ENCODE results near the gene GNPAT. TPM values are rescaled to one million over a fixed set of nuclear protein-coding genes. Genes with fewer than 3 reads are reported as not detected.

The GNPAT gene
- polyA plus RNA-seq (2012; ENCODE audit: missing spikeins), result 50.1 TPM

- DNase-seq (ENCODE audit: insufficient read length) (peak; percentile 90), FAIRE-seq (peak; percentile 90)
- TF ChIP-seq TAF1 (IDR thresholded peaks at IDR 0.05; ENCODE audit: borderline replicate concordance, low read depth, low read length), result peak; percentile 94
- peak; percentile 97 for TF ChIP-seq POLR2A (IDR thresholded peaks at IDR 0.05; ENCODE audit: low read depth, low read length)
- TF ChIP-seq POLR2AphosphoS5 (IDR thresholded peaks at IDR 0.05; ENCODE audit: low read depth, low read length), result peak; percentile 96
Measured at GRCh38 chr1:231240883-231241735, at the start of gene GNPAT. Gene GNPAT (plus strand): TSS chr1:231241212. CDS start chr1:231241379, 167 bp downstream.

GRCh38 chr1:231192620-231193163 is 48.3 kb upstream of the GNPAT start:
- FAIRE-seq (no peak), DNase-seq (ENCODE audit: insufficient read length) (no peak)
- no peak for TF ChIP-seq TAF1 (IDR thresholded peaks at IDR 0.05; ENCODE audit: borderline replicate concordance, low read depth, low read length)

- no peak for DNase-seq (ENCODE audit: insufficient read length)
- TF ChIP-seq TAF1 (IDR thresholded peaks at IDR 0.05; ENCODE audit: borderline replicate concordance, low read depth, low read length), result no peak
- no peak for TF ChIP-seq POLR2AphosphoS5 (IDR thresholded peaks at IDR 0.05; ENCODE audit: low read depth, low read length)
- TF ChIP-seq POLR2A (IDR thresholded peaks at IDR 0.05; ENCODE audit: low read depth, low read length), result no peak
- no peak for FAIRE-seq
Measured at GRCh38 chr1:231193710-231194340, 47.2 kb upstream of the GNPAT start.

GRCh38 chr1:231194476-231194842 is 46.6 kb upstream of the GNPAT start:
- no peak for DNase-seq (ENCODE audit: insufficient read length)
- TF ChIP-seq POLR2AphosphoS5 (IDR thresholded peaks at IDR 0.05; ENCODE audit: low read depth, low read length) (no peak), TAF1 (IDR thresholded peaks at IDR 0.05; ENCODE audit: borderline replicate concordance, low read depth, low read length) (no peak)
- no peak for FAIRE-seq

- DNase-seq (ENCODE audit: insufficient read length) (no peak), FAIRE-seq (no peak)
- no peak for TF ChIP-seq POLR2AphosphoS5 (IDR thresholded peaks at IDR 0.05; ENCODE audit: low read depth, low read length)
- no peak for TF ChIP-seq TAF1 (IDR thresholded peaks at IDR 0.05; ENCODE audit: borderline replicate concordance, low read depth, low read length)
- TF ChIP-seq POLR2A (IDR thresholded peaks at IDR 0.05; ENCODE audit: low read depth, low read length), result no peak
Measured at GRCh38 chr1:231194843-231195516, 46.0 kb upstream of the GNPAT start.

- no peak for FAIRE-seq
Measured at GRCh38 chr1:231196307-231196706, 44.7 kb upstream of the GNPAT start.

GRCh38 chr1:231196728-231197127 is 44.3 kb upstream of the GNPAT start:
- no peak for TF ChIP-seq POLR2AphosphoS5 (IDR thresholded peaks at IDR 0.05; ENCODE audit: low read depth, low read length)
- no peak for TF ChIP-seq TAF1 (IDR thresholded peaks at IDR 0.05; ENCODE audit: borderline replicate concordance, low read depth, low read length)
- no peak for TF ChIP-seq POLR2A (IDR thresholded peaks at IDR 0.05; ENCODE audit: low read depth, low read length)
- FAIRE-seq (no peak), DNase-seq (ENCODE audit: insufficient read length) (no peak)

More at GRCh38 chr1:231196307-231196706, 44.7 kb upstream of the GNPAT start:
- TF ChIP-seq POLR2A (IDR thresholded peaks at IDR 0.05; ENCODE audit: low read depth, low read length), result no peak
- no peak for TF ChIP-seq TAF1 (IDR thresholded peaks at IDR 0.05; ENCODE audit: borderline replicate concordance, low read depth, low read length)
- no peak for TF ChIP-seq POLR2AphosphoS5 (IDR thresholded peaks at IDR 0.05; ENCODE audit: low read depth, low read length)
- no peak for DNase-seq (ENCODE audit: insufficient read length)

- TF ChIP-seq POLR2AphosphoS5 (IDR thresholded peaks at IDR 0.05; ENCODE audit: low read depth, low read length) (no peak), TAF1 (IDR thresholded peaks at IDR 0.05; ENCODE audit: borderline replicate concordance, low read depth, low read length) (no peak), POLR2A (IDR thresholded peaks at IDR 0.05; ENCODE audit: low read depth, low read length) (no peak)
- FAIRE-seq (no peak), DNase-seq (ENCODE audit: insufficient read length) (no peak)
Measured at GRCh38 chr1:231199868-231200267, 41.1 kb upstream of the GNPAT start.

GRCh38 chr1:231200388-231201031 is 40.5 kb upstream of the GNPAT start:
- no peak for TF ChIP-seq TAF1 (IDR thresholded peaks at IDR 0.05; ENCODE audit: borderline replicate concordance, low read depth, low read length)
- no peak for TF ChIP-seq POLR2A (IDR thresholded peaks at IDR 0.05; ENCODE audit: low read depth, low read length)
- no peak for TF ChIP-seq POLR2AphosphoS5 (IDR thresholded peaks at IDR 0.05; ENCODE audit: low read depth, low read length)
- FAIRE-seq (no peak), DNase-seq (ENCODE audit: insufficient read length) (no peak)

GRCh38 chr1:231201375-231201978 is 39.5 kb upstream of the GNPAT start:
- DNase-seq (ENCODE audit: insufficient read length) (no peak), FAIRE-seq (no peak)
- TF ChIP-seq POLR2A (IDR thresholded peaks at IDR 0.05; ENCODE audit: low read depth, low read length), result no peak
- TF ChIP-seq TAF1 (IDR thresholded peaks at IDR 0.05; ENCODE audit: borderline replicate concordance, low read depth, low read length), result no peak
- TF ChIP-seq POLR2AphosphoS5 (IDR thresholded peaks at IDR 0.05; ENCODE audit: low read depth, low read length), result no peak
